Small intestine (tissue), 7 donors: ENCODE results near the gene PFKFB1. TPM values are rescaled to one million over a fixed set of nuclear protein-coding genes. Genes with fewer than 3 reads are reported as not detected.
A peak's percentile ranks its signal among the peaks of the same experiment; 100 is the strongest.
"Not testable (repeated sequence)": the region's sequence is repeated elsewhere in the genome, so short reads cannot be mapped to it uniquely, and the experiment has no call there.

Source experiments
- DNase-seq, 2 donors: peaks; one replicate each; pipeline versions ENCODE4 v3.0.0 to v3.0.0-alpha.2; 2013
- FAIRE-seq: peaks from 2 replicates; lab custom pipeline; 2012; peaks lifted over from hg19 to GRCh38; lab: Jason Lieb, UNC
- H3K27ac ChIP-seq, 3 donors: one replicate each; pipeline ENCODE4 v1.5.1; 2013; ENCODE audit warnings: low read length in 2 of 3, mild to moderate bottlenecking in 2 of 3, control low read depth in 1 of 3, inconsistent platforms in 1 of 3, low read depth in 1 of 3, moderate library complexity in 1 of 3
- H3K27me3 ChIP-seq, 3 donors: one replicate each; pipeline ENCODE4 v1.6.1; 2013; ENCODE audit warnings: low read length in 3 of 3, inconsistent platforms in 1 of 3; ENCODE audit not compliant: control insufficient read depth in 3 of 3, insufficient read depth in 3 of 3
- H3K36me3 ChIP-seq, 3 donors: one replicate each; pipeline ENCODE4 v1.6.1; 2013; ENCODE audit warnings: low read length in 3 of 3, inconsistent platforms in 1 of 3, low read depth in 1 of 3, mild to moderate bottlenecking in 1 of 3, moderate library complexity in 1 of 3; ENCODE audit not compliant: control insufficient read depth in 3 of 3, insufficient read depth in 2 of 3
- H3K4me1 ChIP-seq, 3 donors: one replicate each; pipeline ENCODE4 v1.6.1; 2013; ENCODE audit warnings: low read length in 2 of 3, inconsistent platforms in 1 of 3, low read depth in 1 of 3, mild to moderate bottlenecking in 1 of 3, moderate library complexity in 1 of 3; ENCODE audit not compliant: control insufficient read depth in 3 of 3, insufficient read depth in 2 of 3
- H3K4me3 ChIP-seq, 3 donors: one replicate each; pipeline ENCODE4 v1.5.1; 2013; ENCODE audit warnings: low read length in 3 of 3, control low read depth in 1 of 3, inconsistent platforms in 1 of 3, low read depth in 1 of 3, mild to moderate bottlenecking in 1 of 3, moderate library complexity in 1 of 3
- H3K9me3 ChIP-seq, 2 donors: one replicate each; pipeline ENCODE4 v1.6.1; 2013; ENCODE audit warnings: low read depth in 1 of 2, low read length in 1 of 2; ENCODE audit not compliant: control insufficient read depth in 2 of 2, insufficient read depth in 1 of 2
- WGBS, 3 donors: extraction: QIAGEN DNeasy Blood & Tissue Kit; methylation state at CpG; one replicate each; pipeline ENCODE4 v1.1.7; 2013; 5-methylcytosine and 5-hydroxymethylcytosine counted together
- polyA plus RNA-seq, 4 donors: library from polyadenylated mRNA; stranded (reverse) in 3 of 4; unstranded in 1 of 4; fragments of 200-250 nt in 3 of 4; fragments of 120-200 nt in 1 of 4; gene quantifications; one replicate each; pipeline versions ENCODE4 v1.2.1 to v1.2.3, GENCODE V29; 2013
- donor health status: healthy with polysubstance abuse.
- donor health status: control.
- donor health status: control.
- donor health status: Bipolar disorder and iron deficiency.
- donor health status: healthy.

Gene PFKFB1
- polyA plus RNA-seq, 4 donors = 0.36 to 0.41 TPM; not detected in 2

DNA sequence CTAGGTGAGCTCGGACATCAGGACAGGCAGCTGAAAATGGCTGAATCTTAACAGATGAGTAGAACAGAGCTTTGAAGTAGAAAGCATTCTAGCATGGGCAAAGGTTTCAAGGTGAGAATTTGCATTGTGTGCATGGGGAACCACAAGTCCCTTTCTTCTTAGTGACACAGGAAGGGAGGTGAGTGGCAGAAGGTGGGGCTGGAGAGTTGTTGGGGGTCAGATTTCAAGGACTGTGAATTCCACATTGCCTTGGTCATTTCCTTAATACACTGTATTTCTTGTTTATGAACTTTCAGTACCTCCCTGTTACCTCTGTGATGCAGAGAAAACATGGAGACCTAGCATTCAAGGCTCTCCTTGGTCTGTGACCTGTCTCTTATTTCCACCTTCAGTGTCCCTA is 10.2 kb upstream of the PFKFB1 start:
- Histone ChIP-seq H3K4me1 (peaks cover 0 to 25% (median 8%) of the 10 kb centered on the region in 3 donors), H3K27me3 (no peaks in the 10 kb centered on the region), H3K27ac (no peak overlapping the region), H3K9me3 (no peaks in the 10 kb centered on the region), H3K36me3 (peaks cover 0 to 38% (median 3%) of the 10 kb centered on the region in 3 donors), H3K4me3 (no peak overlapping the region)
- 85 to 98% (median 88%) methylated on average over 1 of the region's 1 CpG for WGBS, 3 donors
- no peak for DNase-seq
- FAIRE-seq = no peak

DNA sequence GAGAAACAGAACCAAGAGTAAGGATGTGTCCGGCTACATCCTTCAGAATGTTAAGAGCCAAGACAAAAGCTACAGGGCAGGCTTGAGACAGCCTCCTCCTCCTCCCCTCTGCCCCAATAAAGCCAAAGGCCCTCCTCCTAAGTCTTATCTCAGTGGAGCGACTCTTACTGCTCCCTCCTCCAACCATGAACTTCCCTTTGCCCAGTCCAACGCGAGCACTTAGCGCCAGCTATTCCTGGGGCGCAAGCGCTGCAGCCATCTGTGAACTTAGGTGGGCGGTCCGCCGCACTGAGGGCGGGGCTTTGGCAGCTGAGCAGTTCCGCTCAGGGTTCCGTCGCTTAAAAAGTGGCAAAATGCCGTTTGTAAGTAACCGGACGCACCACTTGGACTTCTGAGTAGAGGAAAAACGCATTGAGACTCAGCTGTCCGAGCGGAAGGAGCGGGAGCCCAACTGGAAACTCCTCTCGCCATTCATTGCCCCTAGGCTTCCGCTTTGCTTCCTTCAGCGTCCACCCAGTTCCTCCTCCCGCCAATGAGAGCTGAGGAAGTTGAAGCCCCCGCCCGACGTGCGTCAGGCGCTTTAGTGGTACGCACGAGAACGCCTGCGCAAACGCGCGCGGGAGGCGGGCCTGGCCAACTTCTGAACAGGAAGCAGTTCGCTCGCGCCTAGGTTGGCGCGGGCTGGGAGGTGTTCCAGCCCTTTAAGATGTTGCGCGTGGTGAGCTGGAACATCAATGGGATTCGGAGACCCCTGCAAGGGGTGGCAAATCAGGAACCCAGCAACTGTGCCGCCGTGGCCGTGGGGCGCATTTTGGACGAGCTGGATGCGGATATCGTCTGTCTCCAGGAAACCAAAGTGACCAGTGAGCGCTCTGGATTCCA is 6.0 kb upstream of the PFKFB1 start, which contains the start of gene APEX2:
Gene APEX2 (plus strand): TSS at position 647 of the 882 bp plus-strand sequence. CDS start 60 bp downstream, at position 707.
- WGBS, 3 donors = 0 to 45% (median 5%) methylated on average over 44 to 55 of the region's 55 CpGs
- H3K36me3 ChIP-seq = peaks cover 0 to 24% (median 0%) of the 10 kb centered on the region in 3 donors
- peak; percentile 92 to 94 for DNase-seq
- H3K4me3 ChIP-seq = peak within 1 kb of the TSS; percentile 53 to 67 (median 66)
- H3K9me3 ChIP-seq = no peaks in the 10 kb centered on the region
- H3K27me3 ChIP-seq = peaks cover 0 to 3% (median 0%) of the 10 kb centered on the region in 3 donors
- H3K27ac ChIP-seq = peak within 1 kb of the TSS; percentile 77 to 98 (median 96)
- peak; percentile 86 for FAIRE-seq
- peaks cover 0 to 5% (median 0%) of the 10 kb centered on the region in 3 donors for H3K4me1 ChIP-seq

DNA sequence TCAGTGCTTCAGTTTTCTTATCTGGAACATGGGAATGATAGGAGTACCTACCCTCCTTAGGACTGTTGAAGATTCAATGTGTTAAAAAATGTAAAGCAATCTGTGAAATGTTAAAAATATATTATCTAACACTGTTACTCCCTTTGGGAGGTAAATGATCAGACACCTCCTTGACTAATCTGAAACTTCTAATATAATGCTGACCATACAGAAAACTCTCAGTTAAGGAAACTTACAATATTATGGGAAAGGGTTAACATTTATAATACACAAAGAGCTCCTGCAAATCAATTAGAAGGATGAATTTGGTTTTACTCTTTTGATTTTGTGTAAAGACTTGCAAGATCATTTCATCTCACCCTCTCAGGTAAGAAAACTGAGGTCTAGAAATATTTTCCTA is 1.6 kb upstream of the PFKFB1 start:
- Histone ChIP-seq H3K27me3 (peaks cover 0 to 3% (median 0%) of the 10 kb centered on the region in 3 donors), H3K36me3 (no peaks in the 10 kb centered on the region), H3K27ac (no peak overlapping the region), H3K9me3 (no peaks in the 10 kb centered on the region), H3K4me3 (no peak overlapping the region), H3K4me1 (no peaks in the 10 kb centered on the region)
- FAIRE-seq (no peak), DNase-seq (no peak)

DNA sequence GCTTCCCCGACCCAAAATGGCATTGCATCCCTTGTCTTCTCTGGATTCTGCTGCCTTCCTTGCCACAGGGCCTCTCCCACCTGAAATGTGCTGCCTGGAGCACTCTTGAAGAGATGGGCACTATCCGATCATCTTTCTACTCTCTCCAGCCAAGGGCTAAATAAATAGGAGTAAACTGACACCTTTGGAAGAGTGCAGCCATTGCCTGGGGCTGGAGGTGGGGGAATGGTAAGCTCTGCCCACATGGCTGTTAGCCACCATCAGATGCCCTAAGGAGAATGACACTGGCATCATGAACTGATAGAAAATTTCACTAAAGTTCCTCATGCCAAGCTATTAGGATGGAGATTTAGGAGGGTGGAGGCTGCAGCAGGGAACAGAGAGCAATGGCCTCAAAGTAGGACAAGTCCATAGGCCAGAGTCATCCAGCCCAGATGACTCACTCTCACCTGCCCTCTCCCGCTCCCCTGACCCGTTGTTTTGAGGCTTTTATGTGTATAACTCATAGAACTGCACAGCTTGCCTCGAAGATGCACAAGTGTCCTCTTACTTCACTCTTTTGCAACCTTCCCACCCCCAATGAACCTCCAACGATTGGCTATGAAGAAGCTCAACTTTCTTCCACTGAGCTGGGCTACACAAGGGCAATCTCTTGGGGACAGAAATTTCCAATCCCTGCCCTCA is 822 bp upstream of the PFKFB1 start:
- Histone ChIP-seq H3K9me3 (no peaks in the 10 kb centered on the region), H3K36me3 (no peaks in the 10 kb centered on the region), H3K4me3 (no peak overlapping the region), H3K27ac (no peak overlapping the region), H3K4me1 (no peaks in the 10 kb centered on the region), H3K27me3 (peaks cover 0 to 3% (median 0%) of the 10 kb centered on the region in 3 donors)
- DNase-seq (peak in 1 of 2 donors; percentile 51), FAIRE-seq (no peak)
- 63 to 85% (median 78%) methylated on average over 6 of the region's 6 CpGs for WGBS, 3 donors

DNA sequence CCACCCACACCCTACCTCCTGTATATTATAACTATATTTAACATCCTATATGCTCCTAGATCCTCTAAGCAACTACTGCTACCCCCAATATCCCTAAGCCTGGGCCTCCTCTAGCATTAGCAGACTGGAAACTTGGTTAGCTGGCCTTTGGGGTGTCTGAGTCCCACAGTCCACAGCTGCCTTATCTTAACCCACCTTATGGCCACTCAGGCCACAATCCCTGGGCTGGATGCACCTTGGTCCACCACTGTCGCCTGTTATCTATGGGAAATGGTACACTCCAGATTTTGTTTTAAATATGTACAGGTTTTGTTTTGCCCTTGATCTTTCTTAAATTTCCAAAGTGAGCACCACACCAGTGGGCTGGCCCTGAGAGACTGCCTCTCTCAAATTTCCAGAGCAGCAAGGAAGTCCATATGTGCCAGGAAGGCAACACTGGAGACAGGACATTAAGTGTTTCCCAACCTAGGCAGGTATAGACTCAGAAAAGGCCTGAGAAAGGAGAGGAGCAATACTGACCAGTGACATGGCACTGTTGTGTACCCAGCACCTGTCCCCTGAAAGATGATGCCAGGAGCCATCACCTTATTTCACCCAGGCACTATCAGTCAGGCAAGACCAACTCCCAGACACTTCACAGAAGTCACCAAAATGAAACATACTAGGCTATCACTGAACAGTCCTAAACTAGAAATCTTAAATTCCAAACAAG is 921 bp downstream of the PFKFB1 start:
- H3K27me3 ChIP-seq = peaks cover 0 to 3% (median 0%) of the 10 kb centered on the region in 3 donors
- no peaks in the 10 kb centered on the region for H3K4me1 ChIP-seq
- no peaks in the 10 kb centered on the region for H3K9me3 ChIP-seq
- DNase-seq = no peak
- no peak overlapping the region for H3K27ac ChIP-seq
- no peak overlapping the region for H3K4me3 ChIP-seq
- 85 to 100% (median 100%) methylated on average over 1 of the region's 1 CpG for WGBS, 3 donors
- FAIRE-seq = no peak
- no peaks in the 10 kb centered on the region for H3K36me3 ChIP-seq

DNA sequence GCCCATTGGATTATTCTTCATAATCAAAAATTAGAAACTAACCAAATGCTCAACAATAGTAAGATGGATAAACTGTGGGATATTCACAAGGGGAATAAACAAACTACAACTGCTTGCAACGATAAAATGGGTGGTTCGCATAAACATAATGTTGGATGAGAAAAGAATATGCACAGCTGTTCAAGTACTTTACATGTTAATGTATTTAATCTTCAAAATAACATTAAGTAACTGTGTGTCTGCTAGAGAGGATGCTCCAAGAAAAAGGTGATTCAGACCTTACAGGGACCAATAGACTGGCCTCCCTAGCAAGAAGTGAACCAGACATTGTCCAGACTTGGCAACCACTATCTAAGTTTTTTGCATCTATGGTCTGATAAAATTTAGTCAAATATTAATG is 2.3 kb downstream of the PFKFB1 start:
- H3K4me3 ChIP-seq = no peak overlapping the region
- DNase-seq = no peak
- WGBS, 3 donors = 77 to 89% (median 83%) methylated on average over 2 of the region's 2 CpGs
- H3K27ac ChIP-seq = no peak overlapping the region
- no peaks in the 10 kb centered on the region for H3K9me3 ChIP-seq
- H3K4me1 ChIP-seq = no peaks in the 10 kb centered on the region
- FAIRE-seq = no peak
- no peaks in the 10 kb centered on the region for H3K36me3 ChIP-seq
- H3K27me3 ChIP-seq = no peaks in the 10 kb centered on the region

DNA sequence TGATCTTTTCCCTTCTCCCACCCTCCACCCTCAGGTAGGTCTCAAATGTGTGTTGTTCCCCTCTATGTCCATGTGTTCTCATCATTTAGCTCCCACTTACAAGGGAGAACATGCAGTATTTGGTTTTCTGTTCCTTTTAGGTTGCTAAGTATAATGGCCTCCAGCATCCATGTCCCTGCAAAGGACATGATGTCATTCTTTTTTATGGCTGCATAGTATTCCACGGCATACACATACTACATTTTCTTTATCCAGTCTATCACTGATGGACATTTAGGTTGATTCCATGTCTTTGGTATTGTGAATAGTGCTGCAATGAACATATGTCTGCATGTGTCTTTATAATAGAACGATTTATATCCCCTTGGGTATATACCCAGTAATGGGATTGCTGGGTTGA is 10.7 kb downstream of the PFKFB1 start:
- WGBS, 3 donors = 89 to 97% (median 90%) methylated on average over 2 of the region's 2 CpGs
- H3K36me3 ChIP-seq, H3K9me3 ChIP-seq, FAIRE-seq, DNase-seq, H3K4me3 ChIP-seq, H3K4me1 ChIP-seq, H3K27ac ChIP-seq, H3K27me3 ChIP-seq: not testable (repeated sequence)

DNA sequence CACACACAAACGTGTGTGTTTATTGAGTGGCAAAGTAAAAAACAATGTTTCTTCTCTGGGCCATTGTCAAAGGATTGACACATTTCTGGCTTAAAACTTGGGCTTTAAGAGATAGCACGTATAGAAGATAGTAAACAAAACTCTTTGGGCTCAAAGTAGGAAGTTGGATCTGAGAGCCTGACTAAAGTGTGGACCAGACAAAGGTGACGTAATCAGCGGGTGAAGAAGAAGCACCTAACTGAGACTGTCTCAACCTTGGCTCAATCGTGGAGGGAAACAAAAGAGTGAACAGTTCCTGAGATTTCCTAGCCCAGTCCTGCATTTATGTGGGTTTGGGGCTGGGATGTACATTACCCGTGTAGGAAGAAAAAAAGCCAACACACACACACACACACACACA is 13.7 kb downstream of the PFKFB1 start:
- DNase-seq (no peak), FAIRE-seq (no peak)
- Histone ChIP-seq H3K4me3 (no peak overlapping the region), H3K27me3 (no peaks in the 10 kb centered on the region), H3K9me3 (no peaks in the 10 kb centered on the region), H3K27ac (no peak overlapping the region), H3K4me1 (no peaks in the 10 kb centered on the region), H3K36me3 (no peaks in the 10 kb centered on the region)
- WGBS, 3 donors = 63 to 75% (median 72%) methylated on average over 6 of the region's 6 CpGs
